GM21723 (cell line): ENCODE data around the gene MAIP1.

Experiments used
- ATAC-seq: cut with Tn5 transposase; IDR thresholded peaks from one replicate; pipeline ENCODE4 v1.9.1; 2021; ENCODE audit warnings: mild to moderate bottlenecking, moderate library complexity; ENCODE audit not compliant: unreplicated experiment

Gene MAIP1

DNA sequence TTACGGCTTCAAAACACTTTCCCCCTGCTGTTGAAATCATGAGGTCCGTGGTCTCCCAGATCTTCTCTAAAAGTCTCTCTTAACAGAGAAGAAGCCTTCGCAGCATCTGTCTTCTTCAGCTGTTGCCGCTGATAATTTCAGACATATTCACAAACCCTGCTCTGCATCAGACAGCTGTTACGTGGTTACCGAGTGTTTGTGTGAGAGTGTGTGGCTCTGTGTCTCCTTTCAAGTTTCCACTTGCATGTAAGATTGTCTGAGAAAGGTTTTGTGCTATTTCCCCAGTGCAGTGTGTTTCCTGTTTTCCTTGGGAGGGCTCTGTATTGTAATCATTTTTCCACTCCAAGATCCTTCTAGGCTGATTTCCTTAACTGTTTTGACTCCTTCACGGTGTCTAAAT lies 32.8 kb downstream of the MAIP1 start:
- no peak for ATAC-seq

DNA sequence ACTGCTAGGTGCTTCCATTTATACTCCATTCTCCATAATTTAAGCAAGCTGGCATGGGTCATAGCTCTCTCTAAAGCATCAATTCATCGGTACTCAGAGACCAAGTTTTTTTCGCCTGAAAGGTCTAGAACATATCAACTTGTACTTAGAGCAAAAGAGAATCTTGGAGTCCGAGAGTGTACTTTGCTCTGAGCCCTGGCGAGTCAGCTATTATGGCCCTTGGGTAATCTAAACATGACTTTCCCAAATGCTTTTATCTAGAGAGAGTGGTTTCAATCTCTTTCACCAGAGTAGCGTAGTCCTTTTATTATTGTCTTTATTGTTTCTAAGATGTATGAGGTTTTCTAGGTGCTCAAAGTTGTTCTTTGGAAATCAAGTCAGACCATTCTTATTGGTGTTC lies 34.4 kb downstream of the MAIP1 start:
- no peak for ATAC-seq

DNA sequence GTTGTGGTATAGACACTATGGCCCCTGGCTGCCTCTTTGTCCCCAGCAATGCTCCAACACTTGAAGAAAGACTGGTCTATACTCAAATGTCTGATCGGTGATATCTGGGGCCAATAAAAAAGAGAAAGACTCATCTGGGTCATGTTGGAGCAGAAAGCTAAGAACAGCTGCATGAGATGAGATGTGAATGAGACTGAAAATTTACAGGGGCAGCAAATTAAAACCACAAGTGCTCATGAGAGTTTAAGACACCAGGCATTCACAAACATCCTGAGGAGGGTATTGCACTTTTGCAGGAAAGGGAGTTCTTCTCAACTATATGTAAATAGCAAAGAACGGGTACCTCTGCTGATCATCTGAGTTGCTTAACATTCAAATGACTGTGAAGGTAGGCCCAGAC lies 36.3 kb downstream of the MAIP1 start:
- no peak for ATAC-seq

DNA sequence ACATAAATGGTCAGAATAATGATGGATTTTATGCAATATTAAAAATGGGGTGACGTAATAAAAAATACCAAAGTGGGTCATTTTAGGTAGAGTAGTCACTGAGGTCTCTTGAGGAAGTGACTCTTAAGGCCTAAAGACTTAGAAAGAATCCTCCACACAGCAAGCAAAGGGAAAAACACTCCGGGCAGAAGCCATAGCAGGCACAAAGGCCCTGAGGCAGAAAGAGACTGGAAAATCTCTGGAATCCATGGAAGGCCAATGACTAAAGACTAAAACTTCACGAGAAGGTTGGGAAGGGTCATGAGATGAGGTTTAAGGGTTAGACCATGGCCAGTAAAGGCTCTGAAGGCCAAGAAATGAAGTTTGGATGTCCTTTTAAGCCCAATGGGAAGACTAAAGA lies 36.9 kb downstream of the MAIP1 start:
- no peak for ATAC-seq

DNA sequence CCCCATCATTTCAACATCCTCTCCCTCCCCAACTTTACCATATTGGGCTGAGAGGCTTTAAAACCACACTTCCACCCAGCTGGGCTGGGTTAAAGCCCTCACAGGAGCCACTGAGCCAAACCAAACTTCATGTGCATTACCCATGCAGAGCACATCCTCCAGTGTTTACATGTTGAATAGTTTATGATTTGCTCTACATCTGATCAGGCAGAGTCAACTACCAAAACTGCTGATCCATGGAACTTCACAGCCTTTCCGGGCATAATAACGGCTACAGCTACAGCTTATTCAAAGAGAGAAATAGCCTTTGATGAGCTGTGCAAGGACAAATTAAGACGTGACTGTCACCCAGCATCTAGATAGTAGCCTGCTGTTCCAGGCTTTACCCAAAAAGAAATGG lies 39.0 kb downstream of the MAIP1 start:
- ATAC-seq = no peak

DNA sequence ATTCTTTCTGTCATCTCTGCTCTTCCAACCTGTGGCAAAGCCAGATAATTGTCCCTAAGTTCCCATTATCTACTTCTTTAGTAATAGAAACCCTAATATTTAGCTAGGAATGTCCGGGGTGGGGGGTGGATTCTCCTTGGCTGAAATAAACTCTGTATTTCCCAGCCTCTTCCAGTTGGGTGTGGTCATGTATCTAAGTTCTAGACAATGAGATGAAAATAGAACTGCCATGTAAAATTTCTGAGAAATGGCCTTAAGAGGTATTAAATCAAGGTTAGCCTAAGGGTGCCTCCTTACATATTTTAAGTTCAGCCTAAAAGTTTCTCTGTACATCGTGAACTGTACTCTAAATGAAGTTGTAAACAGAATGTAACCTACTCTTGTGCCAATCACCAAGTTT lies 39.5 kb downstream of the MAIP1 start:
- ATAC-seq = no peak

DNA sequence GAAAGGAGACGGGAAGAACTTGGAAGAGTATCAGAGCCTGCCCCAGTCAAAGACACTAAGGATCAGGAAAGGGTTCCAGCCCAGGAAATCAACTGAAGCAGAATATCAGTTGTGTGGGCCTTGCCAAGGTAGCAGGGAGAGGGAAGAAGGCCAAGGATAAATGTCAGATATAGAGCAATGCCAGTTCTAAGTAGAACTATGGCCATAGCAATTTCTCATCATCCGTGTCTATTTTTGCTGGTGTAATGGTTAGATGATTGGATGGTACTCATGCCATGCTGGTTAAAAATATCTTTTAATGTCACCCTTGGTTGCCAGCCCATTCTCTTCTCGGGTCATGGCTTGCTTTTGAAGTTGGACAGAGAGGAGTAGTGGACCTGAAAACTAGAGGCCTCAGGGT lies 41.9 kb downstream of the MAIP1 start:
- no peak for ATAC-seq

DNA sequence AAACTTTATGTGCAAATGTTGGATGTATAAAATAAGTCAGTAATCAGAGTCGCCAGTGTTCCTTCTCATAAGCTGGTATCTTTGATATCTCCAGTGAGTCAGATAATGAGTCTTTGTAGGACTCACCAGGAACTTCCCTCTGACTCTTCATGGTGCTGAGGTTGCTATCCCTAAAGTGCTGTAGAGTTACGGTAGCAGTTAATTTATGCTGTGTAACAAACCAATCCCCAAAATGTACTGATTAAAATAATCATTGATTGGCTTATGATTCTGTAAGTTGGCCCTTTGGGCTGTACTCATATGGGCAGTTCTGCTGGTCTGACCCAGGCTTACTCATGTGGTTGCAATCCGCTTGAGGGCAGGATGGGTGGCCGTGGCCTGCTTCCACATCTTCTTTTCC lies 43.8 kb downstream of the MAIP1 start:
- ATAC-seq = no peak

DNA sequence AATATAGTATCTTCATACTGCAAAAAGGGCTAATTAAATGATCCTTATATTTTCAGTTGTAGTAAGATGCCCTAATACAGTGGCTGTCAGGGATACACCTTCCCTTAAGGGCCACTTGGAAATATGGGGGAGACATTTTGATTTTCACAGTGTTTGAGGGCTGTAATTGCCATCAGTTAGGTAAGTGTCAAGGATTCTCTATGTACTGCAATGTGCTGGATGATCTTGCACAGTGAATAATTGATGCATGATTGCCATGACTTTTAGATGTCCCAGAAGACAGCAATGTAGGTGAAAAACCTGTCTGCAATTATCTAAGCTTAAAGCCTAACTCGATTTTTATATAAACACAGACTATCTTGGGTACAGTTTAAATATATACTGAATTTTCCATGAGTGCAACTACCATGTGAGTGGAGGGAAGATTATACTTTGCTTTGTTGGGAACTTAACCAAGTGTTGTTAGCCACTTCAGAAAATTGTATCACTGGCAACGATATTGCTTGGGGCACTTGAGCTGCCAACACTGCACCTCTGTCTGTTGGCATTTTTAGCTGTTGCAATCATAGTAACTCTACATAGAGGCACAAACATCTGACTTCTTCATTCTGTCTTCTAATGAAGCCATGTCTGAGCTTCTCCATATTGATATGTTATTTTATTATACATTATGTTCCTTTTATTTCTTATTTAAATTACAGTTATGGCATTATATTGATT lies 45.2 kb downstream of the MAIP1 start:
- ATAC-seq = no peak

DNA sequence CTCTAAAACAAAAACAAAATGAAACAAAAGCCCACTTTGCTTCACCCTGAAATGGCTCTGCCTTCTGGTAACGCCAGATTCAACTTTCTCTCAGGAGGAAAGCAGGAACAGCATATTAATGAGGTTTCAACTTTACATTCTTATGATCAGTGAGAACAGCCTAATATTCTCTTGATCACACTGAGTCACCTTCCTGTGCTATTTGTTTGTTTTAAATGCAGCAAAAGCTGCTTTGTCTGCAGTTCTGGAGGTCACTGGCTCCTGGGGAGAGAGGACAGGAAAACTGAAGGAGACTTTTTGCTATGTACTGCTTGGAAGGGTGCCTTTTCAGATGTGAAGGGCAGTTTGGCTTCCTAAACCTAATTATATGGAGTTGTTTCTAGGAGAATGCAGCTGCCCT lies 48.1 kb downstream of the MAIP1 start:
- ATAC-seq = no peak

DNA sequence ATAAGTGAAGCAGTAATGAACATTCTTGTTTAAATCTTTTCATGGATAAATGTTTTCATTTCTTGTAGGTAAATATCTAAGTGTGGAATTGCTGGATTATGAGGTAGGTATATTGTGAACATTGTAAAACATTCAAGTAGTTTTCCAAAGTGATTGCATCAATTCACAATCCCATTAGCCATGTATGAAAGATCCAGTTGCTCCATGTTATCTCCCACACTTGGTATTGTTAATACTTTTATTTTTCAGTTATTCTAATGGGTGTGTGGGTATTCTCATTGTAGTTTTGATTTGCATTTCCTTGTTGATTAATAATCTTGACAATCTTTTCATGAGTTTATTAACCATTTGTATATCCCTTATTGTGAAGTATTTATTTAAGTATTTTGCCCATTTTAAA lies 50.3 kb downstream of the MAIP1 start:
- ATAC-seq = no peak

DNA sequence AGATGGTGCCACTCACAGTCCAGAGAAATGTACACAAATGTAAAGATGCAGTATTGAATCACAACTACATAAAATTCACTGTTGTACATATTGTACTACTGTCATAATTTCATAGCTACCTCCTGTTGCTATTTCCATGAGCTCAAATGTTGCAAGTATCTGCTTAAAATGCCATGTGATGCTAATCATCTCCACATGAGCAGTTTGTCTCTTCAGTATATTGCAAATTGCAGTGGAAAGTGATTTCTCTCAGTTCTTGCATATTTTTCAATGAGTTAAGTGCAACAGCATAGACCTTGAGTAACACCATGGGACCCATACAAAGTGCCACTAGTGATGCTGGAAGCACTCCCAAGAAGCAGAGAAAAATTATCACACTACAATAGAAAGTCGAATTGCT lies 51.9 kb downstream of the MAIP1 start:
- ATAC-seq = no peak

DNA sequence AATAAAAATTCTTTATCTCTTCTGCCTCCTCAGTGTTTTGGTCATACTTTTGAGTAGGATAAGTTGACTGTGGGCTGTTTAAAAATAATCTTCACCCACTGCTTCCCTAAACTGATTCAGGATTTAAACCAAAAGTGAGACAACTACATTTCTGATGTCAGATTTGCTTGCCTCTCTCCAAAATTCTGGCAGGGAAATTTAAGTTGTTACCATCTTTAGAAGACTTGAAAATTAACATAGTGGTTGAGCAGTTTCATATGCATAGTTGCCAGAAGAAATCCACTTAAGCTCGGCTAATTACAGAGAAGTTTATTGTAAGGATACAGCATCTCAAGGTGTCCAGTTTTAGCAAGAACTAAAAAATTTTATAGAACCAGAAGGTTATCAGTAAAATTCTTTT lies 57.0 kb downstream of the MAIP1 start:
- no peak for ATAC-seq
